Progenitor cell of endocrine pancreas (in vitro differentiated cells): ENCODE data around the gene BBS7. TPM values are rescaled to one million over a fixed set of nuclear protein-coding genes. Genes with fewer than 3 reads are reported as not detected.

Experiments
- DNase-seq: peaks from one replicate; pipeline ENCODE4 v3.0.0; 2021; ENCODE audit warnings: low spot score; ENCODE audit not compliant: unreplicated experiment
- H3K27ac Mint-ChIP-seq: 2 replicates; pipeline ENCODE4 v1.8.0; 2021; ENCODE audit warnings: mild to moderate bottlenecking, moderate library complexity, mixed read lengths
- H3K27me3 Mint-ChIP-seq: 2 replicates; pipeline ENCODE4 v1.8.0; 2021; ENCODE audit warnings: mixed read lengths
- H3K36me3 Mint-ChIP-seq: 2 replicates; pipeline ENCODE4 v1.8.0; 2022; ENCODE audit warnings: mixed read lengths; ENCODE audit not compliant: insufficient read depth
- H3K4me1 Mint-ChIP-seq: 2 replicates; pipeline ENCODE4 v1.8.0; 2021; ENCODE audit warnings: low read depth, mixed read lengths
- H3K4me3 Mint-ChIP-seq: 2 replicates; pipeline ENCODE4 v1.8.0; 2021; ENCODE audit warnings: low read depth, mild to moderate bottlenecking, moderate library complexity, mixed read lengths
- H3K9me3 Mint-ChIP-seq: 2 replicates; pipeline ENCODE4 v1.8.0; 2021; ENCODE audit warnings: low read depth, mixed read lengths
- total RNA-seq: library from RNA; stranded (reverse); gene quantifications from 2 replicates; pipeline ENCODE4 v1.2.1, GENCODE V29; 2021
- TF ChIP-seq, protein P1 (sequence below): fragments of 200-600 bp; sonication (generic); IDR thresholded peaks from one replicate; pipeline ENCODE4 v1.5.0; 2021; ENCODE audit warnings: antibody characterized with exemption, mild to moderate bottlenecking; ENCODE audit not compliant: unreplicated experiment

Gene BBS7
- total RNA-seq, 1 donor from 2014 or later: 28.3 TPM

GRCh38 chr4:121801715-121802075, 68.6 kb downstream of the BBS7 start:
- Mint-ChIP-seq H3K4me3 (peak overlapping the region; percentile 88), H3K4me1 (peaks cover 10% of the 10 kb centered on the region), H3K27me3 (peaks cover 3% of the 10 kb centered on the region), H3K27ac (peak overlapping the region; percentile 97), H3K36me3 (peaks cover 6% of the 10 kb centered on the region), H3K9me3 (no peaks in the 10 kb centered on the region)
- TF ChIP-seq, protein P1, sequence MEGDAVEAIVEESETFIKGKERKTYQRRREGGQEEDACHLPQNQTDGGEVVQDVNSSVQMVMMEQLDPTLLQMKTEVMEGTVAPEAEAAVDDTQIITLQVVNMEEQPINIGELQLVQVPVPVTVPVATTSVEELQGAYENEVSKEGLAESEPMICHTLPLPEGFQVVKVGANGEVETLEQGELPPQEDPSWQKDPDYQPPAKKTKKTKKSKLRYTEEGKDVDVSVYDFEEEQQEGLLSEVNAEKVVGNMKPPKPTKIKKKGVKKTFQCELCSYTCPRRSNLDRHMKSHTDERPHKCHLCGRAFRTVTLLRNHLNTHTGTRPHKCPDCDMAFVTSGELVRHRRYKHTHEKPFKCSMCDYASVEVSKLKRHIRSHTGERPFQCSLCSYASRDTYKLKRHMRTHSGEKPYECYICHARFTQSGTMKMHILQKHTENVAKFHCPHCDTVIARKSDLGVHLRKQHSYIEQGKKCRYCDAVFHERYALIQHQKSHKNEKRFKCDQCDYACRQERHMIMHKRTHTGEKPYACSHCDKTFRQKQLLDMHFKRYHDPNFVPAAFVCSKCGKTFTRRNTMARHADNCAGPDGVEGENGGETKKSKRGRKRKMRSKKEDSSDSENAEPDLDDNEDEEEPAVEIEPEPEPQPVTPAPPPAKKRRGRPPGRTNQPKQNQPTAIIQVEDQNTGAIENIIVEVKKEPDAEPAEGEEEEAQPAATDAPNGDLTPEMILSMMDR: no peak
- DNase-seq: no peak

GRCh38 chr4:121800961-121801714, 69.1 kb downstream of the BBS7 start, which contains the start of gene EXOSC9:
EXOSC9 (plus strand) TSS chr4:121801323; CDS start chr4:121801425, 102 bp downstream.
- DNase-seq: peak; percentile 94
- TF ChIP-seq, protein P1: no peak
- H3K9me3 Mint-ChIP-seq: no peaks in the 10 kb centered on the region

GRCh38 chr4:121800638-121800960, 69.7 kb downstream of the BBS7 start:
- Mint-ChIP-seq H3K4me1 (peaks cover 11% of the 10 kb centered on the region), H3K27me3 (peaks cover 3% of the 10 kb centered on the region), H3K4me3 (peak overlapping the region; percentile 88), H3K9me3 (no peaks in the 10 kb centered on the region), H3K36me3 (peaks cover 4% of the 10 kb centered on the region), H3K27ac (peak overlapping the region; percentile 97)
- DNase-seq: no peak
- TF ChIP-seq, protein P1: no peak

More at GRCh38 chr4:121800961-121801714, 69.1 kb downstream of the BBS7 start, which contains the start of gene EXOSC9:
- peaks cover 3% of the 10 kb centered on the region for H3K27me3 Mint-ChIP-seq
- H3K4me1 Mint-ChIP-seq: peaks cover 10% of the 10 kb centered on the region
- H3K4me3 Mint-ChIP-seq: peak within 1 kb of the TSS; percentile 88
- H3K36me3 Mint-ChIP-seq: peaks cover 4% of the 10 kb centered on the region
- H3K27ac Mint-ChIP-seq: peak within 1 kb of the TSS; percentile 97

DNA sequence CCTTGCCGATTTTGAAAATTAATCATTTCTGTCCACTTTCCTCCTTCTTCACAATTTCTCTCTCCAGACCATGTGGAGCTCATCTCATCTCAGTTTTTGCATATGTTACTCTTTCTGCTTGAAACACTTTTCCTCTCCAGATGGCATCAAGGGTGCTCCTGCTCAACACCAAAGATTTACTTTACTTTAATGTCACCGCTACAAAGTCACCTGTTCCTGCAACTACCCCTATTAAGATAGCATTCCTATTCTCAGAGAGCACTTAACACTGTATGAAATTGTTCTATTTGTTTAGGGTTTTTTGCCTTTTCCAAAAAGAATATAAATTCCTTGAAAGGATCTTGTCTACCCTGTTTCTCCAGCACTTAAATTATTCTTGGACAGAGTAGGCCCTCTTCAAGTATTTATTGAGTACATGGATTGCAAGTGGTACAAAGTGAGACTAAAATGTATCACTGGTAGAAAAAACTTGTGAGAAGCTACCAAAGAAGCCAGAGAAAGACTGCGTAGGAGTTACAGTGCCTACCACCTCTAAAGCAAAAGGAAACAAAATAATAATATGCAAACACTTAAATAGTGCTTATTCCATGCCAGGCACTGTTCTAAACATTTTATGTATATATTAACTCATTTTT, 70.3 kb downstream of the BBS7 start:
- TF ChIP-seq, protein P1: no peak
- Mint-ChIP-seq H3K36me3 (peaks cover 2% of the 10 kb centered on the region), H3K9me3 (no peaks in the 10 kb centered on the region), H3K27ac (peak overlapping the region; percentile 97), H3K27me3 (peaks cover 6% of the 10 kb centered on the region), H3K4me3 (peak overlapping the region; percentile 88), H3K4me1 (peaks cover 14% of the 10 kb centered on the region)
- no peak for DNase-seq

DNA sequence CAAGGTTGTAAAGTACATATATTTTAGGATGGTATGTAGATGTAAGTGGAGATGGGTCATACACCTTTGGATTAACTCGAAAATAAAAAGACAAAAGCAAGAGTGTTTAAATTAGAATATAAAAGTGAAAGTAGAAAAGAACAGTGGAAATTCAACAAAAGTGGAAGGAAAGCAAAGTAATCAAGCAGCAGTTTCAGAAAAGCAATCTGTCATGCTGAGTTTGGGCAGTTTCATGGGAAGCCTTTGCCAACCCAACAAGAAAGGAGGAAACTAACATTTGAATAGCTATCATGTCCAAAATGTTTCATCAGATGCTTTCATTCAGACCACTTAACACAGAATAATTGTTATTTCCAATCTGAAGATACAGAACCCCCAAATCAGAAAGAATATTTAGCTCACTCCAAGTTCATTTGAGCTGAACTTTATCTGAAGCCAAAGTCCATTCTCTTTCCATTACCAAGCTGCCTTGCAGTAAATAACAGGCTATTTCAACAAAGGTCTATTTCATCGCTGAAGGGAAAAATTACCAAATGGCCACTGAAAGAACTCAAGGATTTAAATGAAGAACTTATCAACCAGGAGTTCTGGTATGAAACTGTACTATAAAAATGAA, 71.0 kb downstream of the BBS7 start:
- H3K36me3 Mint-ChIP-seq: peaks cover 2% of the 10 kb centered on the region
- no peaks in the 10 kb centered on the region for H3K9me3 Mint-ChIP-seq
- H3K4me3 Mint-ChIP-seq: peak overlapping the region; percentile 32
- no peak for DNase-seq
- peaks cover 6% of the 10 kb centered on the region for H3K27me3 Mint-ChIP-seq
- no peak overlapping the region for H3K27ac Mint-ChIP-seq
- TF ChIP-seq, protein P1: no peak
- H3K4me1 Mint-ChIP-seq: peaks cover 21% of the 10 kb centered on the region
